Karpas-422 (cell line): ENCODE results near the gene PDE4C. TPM values are rescaled to one million over a fixed set of nuclear protein-coding genes. Genes with fewer than 3 reads are reported as not detected.
"Not testable (repeated sequence)": the region's sequence is repeated elsewhere in the genome, so short reads cannot be mapped to it uniquely, and the experiment has no call there.

ENCODE experiments used
- DNase-seq: peaks from one replicate; pipeline ENCODE4 v3.0.0-alpha.2; 2015
- H2AFZ ChIP-seq: fragments of 200-600 bp; sonication (generic); 2 replicates; pipeline ENCODE4 v1.6.1; 2014; ENCODE audit warnings: antibody characterized with exemption, low read length, mixed read lengths
- H3K27ac ChIP-seq: fragments of 200-600 bp; sonication (generic); 2 replicates; pipeline ENCODE4 v1.5.1; 2014; ENCODE audit warnings: mild to moderate bottlenecking, low read length, moderate library complexity
- H3K27me3 ChIP-seq: fragments of 200-600 bp; sonication (generic); 2 replicates; pipeline ENCODE4 v1.6.1; 2014; ENCODE audit warnings: low read length, mixed read lengths
- H3K36me3 ChIP-seq: fragments of 200-600 bp; sonication (generic); 2 replicates; pipeline ENCODE4 v1.6.1; 2014; ENCODE audit warnings: low read length, mixed read lengths; ENCODE audit not compliant: insufficient read depth
- H3K4me1 ChIP-seq: fragments of 200-600 bp; sonication (generic); 2 replicates; pipeline ENCODE4 v1.6.1; 2014; ENCODE audit warnings: mild to moderate bottlenecking, low read length, mixed read lengths
- H3K4me2 ChIP-seq: fragments of 200-600 bp; sonication (generic); 2 replicates; pipeline ENCODE4 v1.6.1; 2014; ENCODE audit warnings: low read length, low read depth, mild to moderate bottlenecking; ENCODE audit not compliant: poor library complexity, severe bottlenecking
- H3K4me3 ChIP-seq: fragments of 200-600 bp; sonication (generic); 2 replicates; pipeline ENCODE4 v1.5.1; 2014; ENCODE audit warnings: mild to moderate bottlenecking, antibody characterized with exemption, low read length, mixed read lengths
- H3K79me2 ChIP-seq: fragments of 200-600 bp; sonication (generic); 2 replicates; pipeline ENCODE4 v1.6.1; 2014; ENCODE audit warnings: mild to moderate bottlenecking, low read length, mixed read lengths
- H3K9ac ChIP-seq: fragments of 200-600 bp; sonication (generic); 2 replicates; pipeline ENCODE4 v1.6.0; 2014; ENCODE audit warnings: low read length
- H3K9me2 ChIP-seq: fragments of 200-600 bp; sonication (generic), shearing (Covaris generic); replicated peaks from 2 replicates; pipeline ENCODE4 v1.6.0; 2014; ENCODE audit warnings: mild to moderate bottlenecking, low read length, moderate library complexity; ENCODE audit not compliant: insufficient read depth
- H3K9me3 ChIP-seq: fragments of 300-700, 200-600 bp; sonication (generic); 2 replicates; pipeline ENCODE4 v1.6.1; 2014; ENCODE audit warnings: low read length, mixed read lengths
- H4K20me1 ChIP-seq: fragments of 200-600 bp; sonication (generic); 2 replicates; pipeline ENCODE4 v1.6.1; 2014; ENCODE audit warnings: mild to moderate bottlenecking, antibody characterized with exemption, low read length, low read depth; ENCODE audit not compliant: insufficient read depth
- total RNA-seq: library from RNA; depleted of rRNA; stranded (reverse); fragments of >200 nt; shearing (Covaris generic); gene quantifications from 2 replicates; pipeline ENCODE4 v1.2.3, GENCODE V29; 2014; ENCODE audit warnings: low replicate concordance

Gene PDE4C
- total RNA-seq, 1 experiment from 2014 or later, result not detected

DNA sequence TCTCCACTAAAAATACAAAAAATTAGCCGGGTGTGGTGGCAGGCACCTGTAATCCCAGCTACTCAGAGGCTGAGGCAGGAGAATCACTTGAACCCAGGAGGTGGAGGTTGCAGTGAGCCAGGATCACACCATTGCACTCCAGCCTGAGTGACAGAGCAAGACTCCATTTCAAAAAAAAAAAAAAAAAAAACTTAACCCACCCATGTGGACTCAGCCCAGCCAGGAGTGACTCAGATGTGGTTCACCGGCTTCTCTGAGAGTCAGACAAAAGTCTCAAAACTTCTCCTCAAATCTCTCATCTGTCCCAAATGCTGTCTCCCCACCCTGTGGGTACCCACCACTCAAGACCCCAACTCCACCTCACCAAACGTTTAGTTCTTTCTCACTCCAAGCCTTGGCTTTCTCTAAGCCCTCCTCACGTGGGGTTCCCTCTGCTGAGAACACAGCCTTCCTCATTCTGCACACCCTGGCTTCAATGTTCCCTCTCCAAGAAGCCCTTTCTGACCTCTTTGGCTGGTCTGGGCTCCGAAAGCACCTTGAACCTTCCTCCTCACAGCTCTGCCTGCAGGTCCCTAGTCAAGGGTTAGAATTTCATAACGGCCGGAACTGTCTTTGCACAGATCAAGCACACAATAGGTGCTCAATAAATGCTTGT lies 11.3 kb downstream of the PDE4C start:
- H3K79me2 ChIP-seq, result no peaks in the 10 kb centered on the region
- H3K36me3 ChIP-seq, result no peaks in the 10 kb centered on the region
- H3K27me3 ChIP-seq, result no peaks in the 10 kb centered on the region
- no peaks in the 10 kb centered on the region for H3K4me1 ChIP-seq
- no peak overlapping the region for H3K27ac ChIP-seq
- H3K9me2 ChIP-seq, result no peaks in the 10 kb centered on the region
- H2AFZ ChIP-seq, result no peak overlapping the region
- H3K4me3 ChIP-seq, result no peak overlapping the region
- H3K9ac ChIP-seq, result no peak overlapping the region
- H3K4me2 ChIP-seq, result no peak overlapping the region
- no peak for DNase-seq
- H3K9me3 ChIP-seq, result no peaks in the 10 kb centered on the region
- H4K20me1 ChIP-seq, result no peaks in the 10 kb centered on the region

DNA sequence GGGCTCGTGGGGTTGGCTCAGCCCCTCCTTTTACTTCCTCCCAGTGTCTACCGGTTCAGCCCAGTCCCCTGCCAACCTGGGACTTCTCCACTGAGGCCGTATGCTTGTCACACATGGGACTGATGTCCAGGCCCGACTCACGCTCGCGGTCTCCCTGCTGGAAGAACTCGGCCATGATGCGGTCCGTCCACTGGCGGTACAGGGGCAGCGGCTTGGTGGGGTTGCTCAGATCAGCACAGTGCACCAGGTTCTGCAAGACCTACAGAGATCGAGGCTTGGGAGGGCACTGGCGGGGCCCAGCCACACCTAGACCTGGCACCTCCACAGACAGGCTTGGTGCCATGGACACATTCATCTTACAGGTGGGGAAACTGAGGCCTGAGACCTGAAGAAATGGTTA lies 14.6 kb downstream of the PDE4C start:
- Histone ChIP-seq H3K79me2 (no peaks in the 10 kb centered on the region), H4K20me1 (no peaks in the 10 kb centered on the region), H3K9ac (no peak overlapping the region), H3K27ac (no peak overlapping the region), H3K4me2 (no peak overlapping the region), H2AFZ (no peak overlapping the region), H3K4me3 (no peak overlapping the region), H3K9me2 (no peaks in the 10 kb centered on the region), H3K4me1 (peaks cover 3% of the 10 kb centered on the region; the same call in 1 of the 2 replicates), H3K9me3 (no peaks in the 10 kb centered on the region), H3K27me3 (no peaks in the 10 kb centered on the region), H3K36me3 (no peaks in the 10 kb centered on the region)
- no peak for DNase-seq

DNA sequence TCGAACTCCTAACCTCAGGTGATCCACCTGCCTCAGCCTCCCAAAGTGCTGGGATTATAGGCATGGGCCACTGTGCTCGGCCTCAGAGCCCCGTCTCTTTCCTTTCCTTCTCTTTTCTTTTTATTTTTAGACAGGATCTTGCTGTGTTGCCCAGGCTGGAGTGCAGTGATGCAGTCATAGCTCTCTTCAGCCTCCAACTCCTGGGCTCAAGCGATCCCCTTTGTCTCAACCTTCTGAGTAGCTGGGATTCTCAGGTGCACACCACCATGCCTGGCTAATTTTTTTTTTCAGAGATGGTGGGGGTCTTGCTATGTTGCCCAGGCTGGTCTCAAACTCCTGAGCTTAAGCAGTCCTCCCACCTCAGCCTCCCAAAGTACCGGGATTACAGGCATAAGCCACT lies 16.3 kb downstream of the PDE4C start:
- not testable (repeated sequence) for H3K9me3 ChIP-seq, H3K36me3 ChIP-seq, H2AFZ ChIP-seq, H3K9me2 ChIP-seq, H3K4me2 ChIP-seq, H3K27me3 ChIP-seq, H3K79me2 ChIP-seq, H3K9ac ChIP-seq, H4K20me1 ChIP-seq, DNase-seq, H3K27ac ChIP-seq, H3K4me3 ChIP-seq
- peaks cover 12% of the 10 kb centered on the region for H3K4me1 ChIP-seq

DNA sequence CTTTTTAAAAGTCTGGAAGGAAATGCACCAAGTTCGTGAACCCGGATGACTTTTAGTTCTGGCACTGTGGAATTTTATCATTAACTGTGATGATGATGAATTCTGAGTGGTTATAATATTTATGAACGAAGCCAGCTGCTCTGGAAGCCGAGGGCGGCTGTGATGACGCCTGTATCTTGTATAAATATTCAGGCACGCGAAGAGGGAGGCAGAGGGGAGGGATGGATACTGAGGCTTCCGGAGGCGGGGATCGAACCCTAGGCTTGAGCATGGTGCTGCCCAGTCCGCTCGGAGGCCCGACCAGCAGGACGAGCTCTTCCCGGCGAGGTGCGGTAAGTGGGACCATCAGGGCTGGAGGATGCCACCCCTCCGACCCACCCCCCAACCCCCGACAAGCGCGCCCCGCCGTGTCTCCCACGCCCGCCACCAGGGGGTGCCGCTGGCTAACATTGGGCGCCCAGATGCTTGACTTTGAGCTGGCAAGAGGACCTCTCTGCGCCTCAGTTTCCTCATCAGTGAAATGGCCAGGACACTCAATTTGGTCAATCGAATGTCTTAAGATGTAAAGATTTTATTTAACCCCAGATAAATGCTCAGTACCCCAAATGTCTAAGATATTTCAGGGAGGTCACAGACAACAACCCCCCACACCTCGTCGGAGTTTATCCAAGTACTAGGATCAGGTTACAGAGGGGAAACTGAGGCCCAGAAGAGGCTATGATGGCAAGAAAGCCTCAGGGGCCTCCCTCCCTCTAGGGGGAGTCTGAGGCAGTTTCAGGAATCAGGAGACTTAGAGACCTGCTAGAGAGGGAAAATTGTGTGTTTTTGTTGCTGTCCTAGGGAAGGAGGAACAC lies 17.9 kb downstream of the PDE4C start:
- Histone ChIP-seq H3K9me2 (no peaks in the 10 kb centered on the region), H3K27me3 (no peaks in the 10 kb centered on the region), H3K36me3 (no peaks in the 10 kb centered on the region), H3K4me1 (peaks cover 19% of the 10 kb centered on the region), H2AFZ (no peak overlapping the region), H3K4me3 (no peak overlapping the region), H3K9ac (no peak overlapping the region), H3K27ac (no peak overlapping the region), H3K79me2 (peaks cover 3% of the 10 kb centered on the region), H4K20me1 (no peaks in the 10 kb centered on the region), H3K4me2 (no peak overlapping the region), H3K9me3 (no peaks in the 10 kb centered on the region)
- peak; percentile 83 for DNase-seq

DNA sequence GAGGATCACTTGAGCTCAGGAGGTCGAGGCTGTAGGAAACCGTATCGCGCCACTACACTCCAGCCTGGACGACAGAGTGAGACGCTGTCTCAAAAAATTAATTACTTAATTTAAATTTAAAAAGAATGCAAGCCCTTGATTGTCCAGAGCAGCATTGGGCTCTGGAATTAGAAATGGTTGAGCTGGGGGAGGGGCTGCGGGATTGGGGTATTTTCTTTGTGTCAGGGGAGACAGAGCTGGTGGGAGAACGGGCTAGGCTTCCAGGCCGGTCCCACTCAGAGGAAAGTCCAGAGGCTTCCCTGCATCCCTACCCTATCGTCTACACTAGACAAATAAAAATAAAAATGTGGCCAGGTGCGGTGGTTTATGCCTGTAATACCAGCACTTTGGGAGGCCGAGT lies 20.2 kb downstream of the PDE4C start:
- Histone ChIP-seq H3K4me3 (no peak overlapping the region), H3K27ac (no peak overlapping the region), H3K9me2 (no peaks in the 10 kb centered on the region)

DNA sequence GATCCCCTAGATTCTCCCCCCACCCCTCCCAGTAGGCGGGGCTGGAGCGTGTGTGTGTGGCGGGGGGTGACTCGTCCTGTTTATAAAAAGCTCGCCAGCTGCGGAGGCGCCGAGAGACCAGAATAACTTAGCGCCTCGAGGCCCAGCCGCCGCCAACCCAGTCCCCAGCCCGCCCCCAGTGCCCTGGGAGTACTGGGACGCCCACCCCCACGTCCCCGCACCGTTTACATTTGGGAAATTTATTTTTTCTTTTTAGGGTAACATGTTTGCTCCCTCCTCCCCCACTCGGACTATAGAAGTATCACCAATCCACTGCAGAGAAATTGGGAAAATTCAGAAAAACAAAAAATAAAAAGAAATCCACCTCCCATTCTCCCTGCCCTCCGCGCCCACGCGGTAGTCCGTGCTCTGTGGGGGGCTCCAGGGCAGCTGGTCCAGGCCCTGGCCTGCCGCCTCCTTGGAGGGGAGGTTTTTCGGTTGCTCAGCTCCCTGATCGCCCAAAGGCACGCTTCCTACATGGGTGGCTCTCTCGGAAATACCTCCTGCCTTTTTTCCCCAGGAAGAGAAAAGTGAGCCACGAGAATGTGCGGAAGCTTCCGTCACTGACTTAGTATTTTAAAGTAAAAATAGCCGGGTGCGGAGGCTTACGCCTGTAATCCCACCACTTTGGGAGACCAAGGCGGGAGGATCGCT lies 20.9 kb downstream of the PDE4C start:
- Histone ChIP-seq H3K36me3 (peaks cover 14% of the 10 kb centered on the region; the same call in 1 of the 2 replicates), H2AFZ (peak overlapping the region; percentile 71), H3K9me3 (no peaks in the 10 kb centered on the region), H3K27me3 (no peaks in the 10 kb centered on the region), H3K9me2 (no peaks in the 10 kb centered on the region), H3K9ac (peak overlapping the region; percentile 73), H3K4me2 (peak overlapping the region; percentile 76), H3K4me3 (peak overlapping the region; percentile 66), H3K27ac (peak overlapping the region; percentile 70), H3K4me1 (peaks cover 30% of the 10 kb centered on the region), H4K20me1 (peaks cover 8% of the 10 kb centered on the region), H3K79me2 (peaks cover 22% of the 10 kb centered on the region)
- DNase-seq, result peak; percentile 88

More for the DNA sequence above, 20.2 kb downstream of the PDE4C start:
- Histone ChIP-seq H3K9ac (no peak overlapping the region), H3K4me1 (peaks cover 30% of the 10 kb centered on the region), H4K20me1 (peaks cover 8% of the 10 kb centered on the region), H2AFZ (no peak overlapping the region), H3K36me3 (peaks cover 12% of the 10 kb centered on the region; the same call in 1 of the 2 replicates), H3K79me2 (peaks cover 22% of the 10 kb centered on the region), H3K4me2 (no peak overlapping the region), H3K9me3 (no peaks in the 10 kb centered on the region), H3K27me3 (no peaks in the 10 kb centered on the region)
- DNase-seq, result no peak

DNA sequence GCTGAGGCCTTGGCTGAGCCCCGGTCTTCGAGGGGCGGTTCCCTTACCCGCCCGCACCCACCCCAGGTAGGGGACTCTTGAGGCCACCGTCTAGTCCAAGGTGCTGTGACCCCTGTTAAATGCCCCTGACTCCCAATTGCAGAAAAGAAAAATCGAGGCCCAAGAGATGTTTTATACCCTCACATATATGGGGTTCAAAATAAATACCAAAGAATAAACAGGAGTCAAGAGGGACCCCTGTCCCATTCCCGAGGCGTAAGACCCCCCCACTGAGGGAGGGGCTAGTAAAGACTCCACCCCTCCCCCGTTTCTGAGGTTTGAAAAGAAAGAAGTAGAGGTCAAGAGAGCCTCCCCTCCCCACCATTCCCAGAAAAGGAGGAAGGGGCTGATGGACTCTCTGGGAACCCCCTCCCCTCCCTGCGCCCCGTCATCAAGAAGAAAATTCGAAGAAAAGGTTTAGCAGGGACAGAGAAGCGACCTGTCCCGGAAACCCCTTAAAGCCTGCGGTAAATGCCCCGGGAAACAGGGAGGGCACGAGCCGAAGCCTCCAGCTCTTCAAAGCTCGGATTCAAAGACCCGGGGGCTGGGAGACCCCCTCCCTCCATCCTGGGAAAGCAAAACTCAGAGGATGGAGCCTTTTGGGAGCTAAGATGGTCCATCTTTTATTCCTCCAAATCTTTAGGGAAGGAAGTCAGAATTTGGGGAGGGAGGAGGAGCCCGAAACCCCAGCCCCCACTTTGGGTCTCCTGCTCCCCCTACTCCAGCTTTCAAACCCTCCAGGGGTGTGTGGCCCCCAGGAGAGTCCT lies 21.6 kb downstream of the PDE4C start:
- H3K27ac ChIP-seq, result peak overlapping the region; percentile 70
- H3K9me2 ChIP-seq, result no peaks in the 10 kb centered on the region
- H4K20me1 ChIP-seq, result peaks cover 8% of the 10 kb centered on the region
- H3K4me2 ChIP-seq, result peak overlapping the region; percentile 76
- no peak for DNase-seq
- no peaks in the 10 kb centered on the region for H3K27me3 ChIP-seq
- H3K9ac ChIP-seq, result peak overlapping the region; percentile 73
- peaks cover 30% of the 10 kb centered on the region for H3K4me1 ChIP-seq
- H2AFZ ChIP-seq, result peak overlapping the region; percentile 71
- H3K79me2 ChIP-seq, result peaks cover 22% of the 10 kb centered on the region
- H3K9me3 ChIP-seq, result no peaks in the 10 kb centered on the region
- H3K36me3 ChIP-seq, result peaks cover 15% of the 10 kb centered on the region; the same call in 1 of the 2 replicates
- H3K4me3 ChIP-seq, result peak overlapping the region; percentile 66
